SK-N-SH treated with all-trans-retinoic acid at 6 μM for 48 hours (cell line): ENCODE results near the gene LRRC39.

Source experiments
- ARNTL ChIP-seq: fragments of 450-650 bp; formaldehyde crosslinking; IDR thresholded peaks from 2 replicates; pipeline ENCODE4 v1.5.0; 2020; ENCODE audit warnings: low read depth, mild to moderate bottlenecking, moderate library complexity, borderline replicate concordance
- BACH2 ChIP-seq: fragments of 250-450 bp; sonication (Bioruptor Pico); IDR thresholded peaks from 2 replicates; pipeline ENCODE4 v1.9.0; 2021; ENCODE audit warnings: mild to moderate bottlenecking, borderline replicate concordance
- CSRNP3 ChIP-seq: fragments of 250-450 bp; sonication (Bioruptor Pico); IDR thresholded peaks from 2 replicates; pipeline ENCODE4 v1.5.1; 2021; ENCODE audit warnings: mild to moderate bottlenecking, moderate library complexity
- ESRRG ChIP-seq: fragments of 250-450 bp; sonication (Bioruptor Pico); IDR thresholded peaks from 2 replicates; pipeline ENCODE4 v1.6.1; 2021; ENCODE audit warnings: mild to moderate bottlenecking
- GLIS3 ChIP-seq: fragments of 250-450 bp; sonication (Bioruptor Pico); IDR thresholded peaks from 2 replicates; pipeline ENCODE4 v1.5.0; 2020; ENCODE audit warnings: mild to moderate bottlenecking, moderate library complexity
- PATZ1 ChIP-seq: fragments of 250-450 bp; sonication (Bioruptor Pico); IDR thresholded peaks from 2 replicates; pipeline ENCODE4 v1.8.0; 2020; ENCODE audit warnings: mild to moderate bottlenecking, moderate library complexity, borderline replicate concordance
- POU6F1 ChIP-seq: fragments of 250-450 bp; sonication (Bioruptor Pico); IDR thresholded peaks from 2 replicates; pipeline ENCODE4 v1.8.0; 2021; ENCODE audit warnings: low read depth, mild to moderate bottlenecking, moderate library complexity, borderline replicate concordance
- RARB ChIP-seq: fragments of 250-450 bp; sonication (Bioruptor Pico); IDR thresholded peaks from 2 replicates; pipeline ENCODE4 v1.8.0; 2021; ENCODE audit warnings: mild to moderate bottlenecking, moderate library complexity
- TOX ChIP-seq: fragments of 250-450 bp; sonication (Bioruptor Pico); IDR thresholded peaks from 2 replicates; pipeline ENCODE4 v1.8.0; 2021; ENCODE audit warnings: mild to moderate bottlenecking, moderate library complexity, borderline replicate concordance
- ZC3H10 ChIP-seq: fragments of 250-450 bp; sonication (Bioruptor Pico); IDR thresholded peaks from 2 replicates; pipeline ENCODE4 v1.5.1; 2021; ENCODE audit warnings: mild to moderate bottlenecking, moderate library complexity
- ZFP3 ChIP-seq: fragments of 250-450 bp; sonication (Bioruptor Pico); IDR thresholded peaks from 2 replicates; pipeline ENCODE4 v1.5.0; 2020; ENCODE audit warnings: mild to moderate bottlenecking, moderate library complexity
- ZNF565 ChIP-seq: fragments of 450-650 bp; formaldehyde crosslinking; conservative IDR thresholded peaks from 2 replicates; pipeline ENCODE4 v1.5.0; 2020; ENCODE audit warnings: low read depth, mild to moderate bottlenecking, moderate library complexity

GRCh38 chr1:100215101-100215500 lies 37.0 kb upstream of the LRRC39 start:
- TF ChIP-seq PATZ1 (CRISPR knock-in tag) (no peak), ZFP3 (CRISPR knock-in tag) (no peak), CSRNP3 (no peak), ARNTL (CRISPR knock-in tag) (no peak), POU6F1 (no peak), GLIS3 (CRISPR knock-in tag) (no peak), ZC3H10 (CRISPR knock-in tag) (no peak), TOX (no peak), ESRRG (CRISPR knock-in tag) (no peak), ZNF565 (CRISPR knock-in tag) (no peak), RARB (no peak), BACH2 (CRISPR knock-in tag) (no peak)
